ENCODE measurements around the gene GRAMD1A. TPM values are rescaled to one million over a fixed set of nuclear protein-coding genes. Genes with fewer than 3 reads are reported as not detected.
A peak's percentile ranks its signal among the peaks of the same experiment; 100 is the strongest.

GRAMD1A gene
- total and polyA plus RNA-seq, 12 donors: 19.5 to 49.4 (median 31.8) TPM

- DNase-seq (no peak), ATAC-seq (no peak)
- H3K4me1 ChIP-seq: peaks cover 0 to 9% (median 0%) of the 10 kb centered on the region in 9 donors
- intact Hi-C loops (cut with DNase I): no loop called here
- H3K36me3 ChIP-seq: peaks cover 0 to 100% (median 75%) of the 10 kb centered on the region in 9 donors
- no peaks in the 10 kb centered on the region for H3K9me3 ChIP-seq
- H3K27me3 ChIP-seq: no peaks in the 10 kb centered on the region
- H3K4me3 ChIP-seq: no peak overlapping the region
- TF ChIP-seq CTCF (IDR thresholded peaks at IDR 0.05): no peak
- 95 to 96% methylated on average over 25 of the region's 25 CpGs for WGBS, 2 donors
- no peak overlapping the region for H3K27ac ChIP-seq
These were observed 21.5 kb downstream of the GRAMD1A start for GRCh38 chr19:35021596-35021995.

- no peak for TF ChIP-seq CTCF (IDR thresholded peaks at IDR 0.05)
These were observed 22.3 kb downstream of the GRAMD1A start for GRCh38 chr19:35022460-35022859.

GRCh38 chr19:35023428-35023827 is 23.3 kb downstream of the GRAMD1A start:
- TF ChIP-seq CTCF (IDR thresholded peaks at IDR 0.05): no peak
- intact Hi-C loops (cut with DNase I): no loop called here
- peak in 3 of 8 donors; percentile 23 to 26 (median 23) for ATAC-seq
- H3K36me3 ChIP-seq: peaks cover 0 to 100% (median 68%) of the 10 kb centered on the region in 9 donors
- no peak overlapping the region for H3K4me3 ChIP-seq
- DNase-seq: no peak
- no peaks in the 10 kb centered on the region for H3K9me3 ChIP-seq
- no peak overlapping the region for H3K27ac ChIP-seq
- peaks cover 0 to 9% (median 0%) of the 10 kb centered on the region in 9 donors for H3K4me1 ChIP-seq
- no peaks in the 10 kb centered on the region for H3K27me3 ChIP-seq
- WGBS, 2 donors: 88 to 90% methylated on average over 19 of the region's 19 CpGs

More at GRCh38 chr19:35022460-35022859, 22.3 kb downstream of the GRAMD1A start:
- no peak for DNase-seq
- Histone ChIP-seq H3K36me3 (peaks cover 0 to 100% (median 75%) of the 10 kb centered on the region in 9 donors), H3K4me1 (peaks cover 0 to 9% (median 0%) of the 10 kb centered on the region in 9 donors), H3K27me3 (no peaks in the 10 kb centered on the region), H3K4me3 (no peak overlapping the region), H3K27ac (no peak overlapping the region), H3K9me3 (no peaks in the 10 kb centered on the region)
- intact Hi-C loops (cut with DNase I): no loop called here
- 81 to 87% methylated on average over 14 of the region's 14 CpGs for WGBS, 2 donors
- peak in 2 of 8 donors; percentile 10 to 25 for ATAC-seq

- DNase-seq (no peak), ATAC-seq (no peak)
- H3K36me3 ChIP-seq: peaks cover 0 to 93% (median 64%) of the 10 kb centered on the region in 9 donors
- peaks cover 0 to 9% (median 0%) of the 10 kb centered on the region in 9 donors for H3K4me1 ChIP-seq
- no peaks in the 10 kb centered on the region for H3K9me3 ChIP-seq
- H3K27me3 ChIP-seq: no peaks in the 10 kb centered on the region
- no peak overlapping the region for H3K27ac ChIP-seq
- 83% methylated on average over 6 of the region's 6 CpGs for WGBS, 2 donors
- intact Hi-C loops (cut with DNase I): no loop called here
- H3K4me3 ChIP-seq: no peak overlapping the region
- TF ChIP-seq CTCF (IDR thresholded peaks at IDR 0.05): no peak
These were observed 24.0 kb downstream of the GRAMD1A start for GRCh38 chr19:35024095-35024494.

All from heart right ventricle (tissue), 16 donors.